HepG2 (cell line): ENCODE measurements around the gene SPINK4. TPM values are rescaled to one million over a fixed set of nuclear protein-coding genes. Genes with fewer than 3 reads are reported as not detected.

ENCODE experiments used
- CBX2 ChIP-seq, 2 experiments: fragments of 200-600 bp in 1 of 2; sonication (generic); formaldehyde crosslinking in 1 of 2; IDR thresholded peaks; 2 replicates each; pipeline versions ENCODE4 v1.7.0 to v1.8.1; 2018 to 2022; ENCODE audit warnings: low read depth in 2 of 2, low read length in 1 of 2, mild to moderate bottlenecking in 1 of 2, missing genetic modification reagents in 1 of 2
- EHMT2 ChIP-seq: fragments of 200-600 bp; sonication (generic); IDR thresholded peaks from 2 replicates; pipeline ENCODE4 v1.7.0; 2017; ENCODE audit warnings: antibody characterized with exemption, low read depth, low read length, borderline replicate concordance
- ERF ChIP-seq: IDR thresholded peaks from 2 replicates; pipeline ENCODE4 v1.6.1; 2018; ENCODE audit warnings: missing biosample characterization, missing genetic modification reagents
- FIP1L1 ChIP-seq: fragments of 200-400 bp; formaldehyde crosslinking; IDR thresholded peaks from 2 replicates; pipeline ENCODE4 v1.6.1; 2018; ENCODE audit warnings: low read depth, mild to moderate bottlenecking, low read length, moderate library complexity, borderline replicate concordance; ENCODE audit not compliant: insufficient read depth
- GPN1 ChIP-seq: sonication (generic); formaldehyde crosslinking; IDR thresholded peaks from 2 replicates; pipeline ENCODE4 v1.5.1; 2020; ENCODE audit warnings: missing genetic modification reagents, borderline replicate concordance
- HMG20A ChIP-seq: IDR thresholded peaks from 2 replicates; pipeline ENCODE4 v1.6.1; 2016; ENCODE audit warnings: borderline replicate concordance
- IKZF4 ChIP-seq: sonication (generic); formaldehyde crosslinking; IDR thresholded peaks from 2 replicates; pipeline ENCODE4 v1.5.1; 2020; ENCODE audit warnings: borderline replicate concordance, mild to moderate bottlenecking, low read depth, missing genetic modification reagents; ENCODE audit errors: not compliant biosample characterization
- MBD4 ChIP-seq: IDR thresholded peaks from 2 replicates; pipeline ENCODE4 v1.6.1; 2012; ENCODE audit warnings: low read length, inconsistent platforms, borderline replicate concordance
- NR0B2 ChIP-seq: sonication (generic); formaldehyde crosslinking; IDR thresholded peaks from 2 replicates; pipeline ENCODE4 v1.4.0; 2020; ENCODE audit warnings: mild to moderate bottlenecking, missing genetic modification reagents
- PAF1 ChIP-seq: IDR thresholded peaks from 2 replicates; pipeline ENCODE4 v1.6.1; 2016; ENCODE audit warnings: missing genetic modification reagents, missing compliant biosample characterization
- XRCC5 ChIP-seq: fragments of 200-400 bp; formaldehyde crosslinking; optimal IDR thresholded peaks from 2 replicates; pipeline ENCODE3; 2017; ENCODE audit warnings: mild to moderate bottlenecking, low read length
- ZFP90 ChIP-seq: sonication (generic); formaldehyde crosslinking; IDR thresholded peaks from 2 replicates; pipeline ENCODE4 v1.8.0; 2022; ENCODE audit warnings: missing genetic modification reagents, mild to moderate bottlenecking, inconsistent platforms, borderline replicate concordance
- ZNF138 ChIP-seq: sonication (generic); formaldehyde crosslinking; IDR thresholded peaks from 2 replicates; pipeline ENCODE4 v1.5.0; 2020; ENCODE audit warnings: mild to moderate bottlenecking, low read depth, missing genetic modification reagents
- ZNF724P ChIP-seq: sonication (generic); formaldehyde crosslinking; IDR thresholded peaks from 2 replicates; pipeline ENCODE4 v1.8.0; 2022; ENCODE audit warnings: missing genetic modification reagents, borderline replicate concordance
- ZNF768 ChIP-seq: sonication (generic); formaldehyde crosslinking; IDR thresholded peaks from 2 replicates; pipeline ENCODE4 v1.4.0; 2020; ENCODE audit warnings: missing genetic modification reagents
- polyA plus RNA-seq, 8 experiments: library from polyadenylated mRNA; depleted of rRNA in 3 of 8; stranded (reverse) in 7 of 8; unstranded in 1 of 8; fragments of >200 nt; fragmentation: Illumina TruSeq in 4 of 8; extraction: Trizol in 4 of 8; gene quantifications; 2 replicates each; pipeline versions ENCODE4 v1.2.1 to v1.2.3, GENCODE V29; 2011 to 2016; ENCODE audit warnings: low read depth in 4 of 8, missing spikeins in 1 of 8, mixed read lengths in 1 of 8; ENCODE audit not compliant: insufficient read depth in 1 of 8
- total RNA-seq, 5 experiments: library from RNA; depleted of rRNA; stranded (reverse); fragments of >200 nt; fragmentation: Illumina TruSeq; extraction: Trizol; gene quantifications; 2 replicates each; pipeline ENCODE4 v1.2.3, GENCODE V29; 2016; ENCODE audit warnings: low read depth in 1 of 5
- TF ChIP-seq, protein P1 (sequence below): IDR thresholded peaks from 2 replicates; pipeline ENCODE4 v1.6.1; 2016; ENCODE audit warnings: low read depth, borderline replicate concordance
- TF ChIP-seq, protein P2 (sequence below): sonication (generic); formaldehyde crosslinking; IDR thresholded peaks from 2 replicates; pipeline ENCODE4 v1.9.0; 2021; ENCODE audit warnings: missing genetic modification reagents, mild to moderate bottlenecking, borderline replicate concordance
- TF ChIP-seq, protein P3 (sequence below): sonication (generic); formaldehyde crosslinking; IDR thresholded peaks from 2 replicates; pipeline ENCODE4 v1.4.0; 2020; ENCODE audit warnings: missing genetic modification reagents
- TF ChIP-seq, protein P4 (sequence below): sonication (generic); formaldehyde crosslinking; IDR thresholded peaks from 2 replicates; pipeline ENCODE4 v1.4.0; 2020; ENCODE audit warnings: mild to moderate bottlenecking, missing genetic modification reagents
- TF ChIP-seq, protein P5 (sequence below): sonication (generic); formaldehyde crosslinking; IDR thresholded peaks from 2 replicates; pipeline ENCODE4 v1.4.0; 2020; ENCODE audit warnings: missing genetic modification reagents; ENCODE audit errors: not compliant biosample characterization

The SPINK4 gene
- total and polyA plus RNA-seq, 2 of the 13 experiments (the other 11 are each of a cell fraction or from before 2014, with no cell fraction given), result 0.53 to 3.4 TPM

- TF ChIP-seq GPN1 (CRISPR knock-in tag), result 0 out of 2 replicates have a peak, but pooled peaks have one; percentile 55
- TF ChIP-seq, protein P1, sequence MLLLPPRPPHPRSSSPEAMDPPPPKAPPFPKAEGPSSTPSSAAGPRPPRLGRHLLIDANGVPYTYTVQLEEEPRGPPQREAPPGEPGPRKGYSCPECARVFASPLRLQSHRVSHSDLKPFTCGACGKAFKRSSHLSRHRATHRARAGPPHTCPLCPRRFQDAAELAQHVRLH (CRISPR knock-in tag), result peak; percentile 94
- TF ChIP-seq, protein P2, sequence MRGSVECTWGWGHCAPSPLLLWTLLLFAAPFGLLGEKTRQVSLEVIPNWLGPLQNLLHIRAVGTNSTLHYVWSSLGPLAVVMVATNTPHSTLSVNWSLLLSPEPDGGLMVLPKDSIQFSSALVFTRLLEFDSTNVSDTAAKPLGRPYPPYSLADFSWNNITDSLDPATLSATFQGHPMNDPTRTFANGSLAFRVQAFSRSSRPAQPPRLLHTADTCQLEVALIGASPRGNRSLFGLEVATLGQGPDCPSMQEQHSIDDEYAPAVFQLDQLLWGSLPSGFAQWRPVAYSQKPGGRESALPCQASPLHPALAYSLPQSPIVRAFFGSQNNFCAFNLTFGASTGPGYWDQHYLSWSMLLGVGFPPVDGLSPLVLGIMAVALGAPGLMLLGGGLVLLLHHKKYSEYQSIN (CRISPR knock-in tag), result no peak
- TF ChIP-seq NR0B2 (CRISPR knock-in tag), result peak; percentile 87
- no peak for TF ChIP-seq MBD4
- TF ChIP-seq, protein P3, sequence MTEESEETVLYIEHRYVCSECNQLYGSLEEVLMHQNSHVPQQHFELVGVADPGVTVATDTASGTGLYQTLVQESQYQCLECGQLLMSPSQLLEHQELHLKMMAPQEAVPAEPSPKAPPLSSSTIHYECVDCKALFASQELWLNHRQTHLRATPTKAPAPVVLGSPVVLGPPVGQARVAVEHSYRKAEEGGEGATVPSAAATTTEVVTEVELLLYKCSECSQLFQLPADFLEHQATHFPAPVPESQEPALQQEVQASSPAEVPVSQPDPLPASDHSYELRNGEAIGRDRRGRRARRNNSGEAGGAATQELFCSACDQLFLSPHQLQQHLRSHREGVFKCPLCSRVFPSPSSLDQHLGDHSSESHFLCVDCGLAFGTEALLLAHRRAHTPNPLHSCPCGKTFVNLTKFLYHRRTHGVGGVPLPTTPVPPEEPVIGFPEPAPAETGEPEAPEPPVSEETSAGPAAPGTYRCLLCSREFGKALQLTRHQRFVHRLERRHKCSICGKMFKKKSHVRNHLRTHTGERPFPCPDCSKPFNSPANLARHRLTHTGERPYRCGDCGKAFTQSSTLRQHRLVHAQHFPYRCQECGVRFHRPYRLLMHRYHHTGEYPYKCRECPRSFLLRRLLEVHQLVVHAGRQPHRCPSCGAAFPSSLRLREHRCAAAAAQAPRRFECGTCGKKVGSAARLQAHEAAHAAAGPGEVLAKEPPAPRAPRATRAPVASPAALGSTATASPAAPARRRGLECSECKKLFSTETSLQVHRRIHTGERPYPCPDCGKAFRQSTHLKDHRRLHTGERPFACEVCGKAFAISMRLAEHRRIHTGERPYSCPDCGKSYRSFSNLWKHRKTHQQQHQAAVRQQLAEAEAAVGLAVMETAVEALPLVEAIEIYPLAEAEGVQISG (CRISPR knock-in tag), result peak; percentile 90
- TF ChIP-seq ERF (CRISPR knock-in tag), result peak; percentile 91
- TF ChIP-seq XRCC5, result no peak
- TF ChIP-seq, protein P4, sequence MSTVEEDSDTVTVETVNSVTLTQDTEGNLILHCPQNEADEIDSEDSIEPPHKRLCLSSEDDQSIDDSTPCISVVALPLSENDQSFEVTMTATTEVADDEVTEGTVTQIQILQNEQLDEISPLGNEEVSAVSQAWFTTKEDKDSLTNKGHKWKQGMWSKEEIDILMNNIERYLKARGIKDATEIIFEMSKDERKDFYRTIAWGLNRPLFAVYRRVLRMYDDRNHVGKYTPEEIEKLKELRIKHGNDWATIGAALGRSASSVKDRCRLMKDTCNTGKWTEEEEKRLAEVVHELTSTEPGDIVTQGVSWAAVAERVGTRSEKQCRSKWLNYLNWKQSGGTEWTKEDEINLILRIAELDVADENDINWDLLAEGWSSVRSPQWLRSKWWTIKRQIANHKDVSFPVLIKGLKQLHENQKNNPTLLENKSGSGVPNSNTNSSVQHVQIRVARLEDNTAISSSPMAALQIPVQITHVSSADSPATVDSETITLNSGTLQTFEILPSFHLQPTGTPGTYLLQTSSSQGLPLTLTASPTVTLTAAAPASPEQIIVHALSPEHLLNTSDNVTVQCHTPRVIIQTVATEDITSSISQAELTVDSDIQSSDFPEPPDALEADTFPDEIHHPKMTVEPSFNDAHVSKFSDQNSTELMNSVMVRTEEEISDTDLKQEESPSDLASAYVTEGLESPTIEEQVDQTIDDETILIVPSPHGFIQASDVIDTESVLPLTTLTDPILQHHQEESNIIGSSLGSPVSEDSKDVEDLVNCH (CRISPR knock-in tag), result no peak
- no peak for TF ChIP-seq IKZF4 (CRISPR knock-in tag)
- no peak for TF ChIP-seq CBX2 (IDR thresholded peaks at IDR 0.05; ENCODE audit: low read depth, low read length)
- TF ChIP-seq CBX2 (CRISPR knock-in tag; IDR thresholded peaks at IDR 0.05; ENCODE audit: low read depth), result 0 out of 2 replicates have a peak, but pooled peaks have one; percentile 36
- peak; percentile 77; the same call in 1 of the 2 replicates for TF ChIP-seq ZNF724P (CRISPR knock-in tag)
- TF ChIP-seq PAF1, result no peak
- peak; percentile 16; the same call in 1 of the 2 replicates for TF ChIP-seq FIP1L1
- TF ChIP-seq, protein P5, sequence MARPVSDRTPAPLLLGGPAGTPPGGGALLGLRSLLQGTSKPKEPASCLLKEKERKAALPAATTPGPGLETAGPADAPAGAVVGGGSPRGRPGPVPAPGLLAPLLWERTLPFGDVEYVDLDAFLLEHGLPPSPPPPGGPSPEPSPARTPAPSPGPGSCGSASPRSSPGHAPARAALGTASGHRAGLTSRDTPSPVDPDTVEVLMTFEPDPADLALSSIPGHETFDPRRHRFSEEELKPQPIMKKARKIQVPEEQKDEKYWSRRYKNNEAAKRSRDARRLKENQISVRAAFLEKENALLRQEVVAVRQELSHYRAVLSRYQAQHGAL (CRISPR knock-in tag), result no peak
- TF ChIP-seq ZFP90 (CRISPR knock-in tag), result no peak; the same call in none of the 2 replicates
- TF ChIP-seq HMG20A, result no peak; the same call in 1 of the 2 replicates
- peak; percentile 90 for TF ChIP-seq ZNF138 (CRISPR knock-in tag)
- TF ChIP-seq ZNF768, result peak; percentile 49; the same call in 1 of the 2 replicates
- TF ChIP-seq EHMT2, result no peak
Measured at GRCh38 chr9:33290247-33291030, 50.5 kb downstream of the SPINK4 start, which contains the start of gene NFX1 (continued).
